CD4-positive, alpha-beta T cell treated with Interleukin-10 for 1 hour (primary cell): ENCODE results near the gene PIR.
A peak's percentile ranks its signal among the peaks of the same experiment; 100 is the strongest.

ENCODE experiments used
- DNase-seq: peaks from one replicate; pipeline ENCODE4 v3.0.0-alpha.2; 2020

The PIR gene

DNA sequence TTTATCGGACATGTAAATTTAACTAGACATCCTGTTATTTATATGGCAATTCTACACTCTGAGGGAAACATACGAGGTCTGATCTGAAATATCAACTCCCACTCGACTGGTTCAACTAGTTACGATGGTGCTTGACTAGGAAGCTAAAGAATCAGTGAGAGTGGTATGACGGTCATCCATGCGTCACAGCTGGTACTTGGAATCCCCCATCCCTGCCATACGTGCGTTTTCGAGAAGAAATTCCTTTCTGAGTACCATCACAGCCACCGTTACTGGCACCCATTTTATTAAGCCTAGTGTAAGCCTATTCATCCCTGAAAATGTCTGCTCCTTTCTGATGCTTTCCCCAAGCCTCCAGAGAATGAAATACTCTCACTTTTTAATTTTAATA is 157.1 kb downstream of the PIR start:
- peak; percentile 69 for DNase-seq

DNA sequence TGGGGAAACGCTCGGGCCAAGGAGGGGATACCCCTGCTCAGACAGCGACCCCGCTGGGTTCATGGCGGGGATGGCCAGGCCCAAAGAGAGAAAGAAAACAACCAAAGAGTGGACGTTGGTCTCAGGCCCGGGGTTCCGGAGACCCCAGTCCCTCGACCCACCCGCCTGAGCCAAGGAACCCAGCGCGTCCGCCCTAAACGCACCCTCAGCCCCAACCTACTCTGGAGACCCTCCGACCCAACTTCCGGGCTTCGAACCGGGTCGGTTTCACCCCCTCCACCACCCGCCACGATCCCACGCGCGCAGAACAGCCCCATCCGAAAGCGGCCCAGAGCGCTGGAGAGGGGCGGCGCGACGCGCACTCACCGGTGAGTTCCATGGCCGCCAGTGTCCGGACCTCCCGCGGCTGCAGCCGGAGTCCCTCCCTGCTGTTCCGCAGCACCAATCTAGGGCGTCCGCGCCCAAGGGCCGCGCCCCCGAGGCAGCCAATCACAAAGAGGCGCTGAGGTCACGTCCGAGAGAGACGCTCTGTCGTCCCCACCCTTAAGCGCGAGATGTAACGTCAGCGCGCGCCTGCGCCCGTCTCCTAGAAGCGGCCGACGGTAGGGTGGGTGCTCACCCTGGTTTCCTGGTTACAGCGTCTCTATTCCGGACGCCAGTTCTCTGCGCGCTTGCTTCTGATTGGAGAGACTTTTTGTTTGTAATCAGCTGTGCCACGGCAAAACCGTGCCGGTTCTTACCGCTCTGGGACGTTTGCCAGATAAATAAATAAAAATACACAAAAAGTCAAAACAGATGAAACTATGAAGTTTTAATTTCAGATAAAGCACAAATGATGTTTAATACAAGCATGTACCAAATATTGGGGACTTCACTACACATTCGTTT is 157.8 kb downstream of the PIR start, which contains the start of gene PIGA:
Gene PIGA (minus strand): TSS at position 389 of the 888 bp plus-strand sequence. CDS start 3,593 bp downstream, outside the sequence.
- peak; percentile 94 for DNase-seq
